Motor neuron (in vitro differentiated cells): ENCODE measurements around the gene EFCAB11. TPM values are rescaled to one million over a fixed set of nuclear protein-coding genes. Genes with fewer than 3 reads are reported as not detected.

Experiments
- ATAC-seq, 8 experiments: fragments of 200-7000 bp; cut with Tn5 transposase; replicated peaks in 6 of 8; 2 replicates each; pipeline ENCODE4 v1.8.0; 2021; ENCODE audit warnings: mild to moderate bottlenecking in 8 of 8, moderate library complexity in 8 of 8
- H3K27ac ChIP-seq, 2 donors: fragments of 250-450 bp; sonication (Bioruptor Pico); 2 replicates each; pipeline ENCODE4 v1.9.0; 2021; ENCODE audit warnings: antibody characterized with exemption in 2 of 2, mild to moderate bottlenecking in 2 of 2, moderate library complexity in 1 of 2
- H3K4me1 ChIP-seq, 2 donors: fragments of 250-450 bp; sonication (Bioruptor Pico); replicated peaks in 1 of 2; 2 replicates each; pipeline ENCODE4 v1.6.1; 2021; ENCODE audit warnings: antibody characterized with exemption in 2 of 2, mild to moderate bottlenecking in 2 of 2, moderate library complexity in 1 of 2
- H3K4me3 ChIP-seq, 5 donors: fragments of 250-450 bp; sonication (Bioruptor Pico); 2 replicates each; pipeline ENCODE4 v1.9.0; 2021; ENCODE audit warnings: antibody characterized with exemption in 5 of 5, mild to moderate bottlenecking in 5 of 5, moderate library complexity in 4 of 5
- WGBS, 10 experiments: fragments of 450-650 bp; shearing (Covaris generic); methylation state at CpG; one replicate each; pipeline ENCODE4 v1.0.0; 2022; 5-methylcytosine and 5-hydroxymethylcytosine counted together
- in situ Hi-C, 9 experiments: fragments of 400-800 bp; cut with MboI; loops; one replicate each; pipeline ENCODE4 v1.15.0; 2021; ENCODE audit warnings: low sequenced_read_pairs in 9 of 9, low pct_unique_long_range_greater_than_20kb in 2 of 9; ENCODE audit not compliant: unreplicated experiment in 9 of 9
- total RNA-seq, 8 experiments: library from RNA; unstranded; fragments of 300-600 nt; gene quantifications; 2 replicates each; pipeline versions ENCODE4 v1.2.3 to v1.2.4, GENCODE V29; 2022

Gene EFCAB11
- total RNA-seq, 8 experiments from 2014 or later, result 3.5 to 13.2 (median 8.1) TPM

DNA sequence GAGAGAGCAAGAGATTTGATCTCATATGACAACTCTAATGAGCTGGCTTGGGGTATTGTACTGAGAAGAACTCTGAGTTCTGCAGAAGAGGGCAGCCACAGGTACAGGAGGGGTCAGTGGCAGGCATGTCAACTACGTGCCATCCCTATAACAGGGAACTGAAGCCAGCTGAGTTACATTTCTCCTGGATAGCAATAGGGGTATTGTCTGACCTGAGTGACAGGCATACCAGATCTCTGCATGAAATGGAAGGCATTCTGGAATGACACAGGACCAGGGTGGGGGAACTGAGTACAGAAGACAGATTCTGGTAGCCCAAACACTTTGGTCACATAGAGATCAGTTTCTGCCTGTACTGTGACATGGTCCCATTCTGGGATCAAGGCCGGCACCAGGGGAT is 35.8 kb downstream of the EFCAB11 start:
- no peak for ATAC-seq
- in situ Hi-C loops, result loop anchor here (10.0 to 25.0 kb wide), 4 partner anchors 131 to 881 kb away; partner anchors contain the start of gene FOXN3 (in 1 of the 9)

DNA sequence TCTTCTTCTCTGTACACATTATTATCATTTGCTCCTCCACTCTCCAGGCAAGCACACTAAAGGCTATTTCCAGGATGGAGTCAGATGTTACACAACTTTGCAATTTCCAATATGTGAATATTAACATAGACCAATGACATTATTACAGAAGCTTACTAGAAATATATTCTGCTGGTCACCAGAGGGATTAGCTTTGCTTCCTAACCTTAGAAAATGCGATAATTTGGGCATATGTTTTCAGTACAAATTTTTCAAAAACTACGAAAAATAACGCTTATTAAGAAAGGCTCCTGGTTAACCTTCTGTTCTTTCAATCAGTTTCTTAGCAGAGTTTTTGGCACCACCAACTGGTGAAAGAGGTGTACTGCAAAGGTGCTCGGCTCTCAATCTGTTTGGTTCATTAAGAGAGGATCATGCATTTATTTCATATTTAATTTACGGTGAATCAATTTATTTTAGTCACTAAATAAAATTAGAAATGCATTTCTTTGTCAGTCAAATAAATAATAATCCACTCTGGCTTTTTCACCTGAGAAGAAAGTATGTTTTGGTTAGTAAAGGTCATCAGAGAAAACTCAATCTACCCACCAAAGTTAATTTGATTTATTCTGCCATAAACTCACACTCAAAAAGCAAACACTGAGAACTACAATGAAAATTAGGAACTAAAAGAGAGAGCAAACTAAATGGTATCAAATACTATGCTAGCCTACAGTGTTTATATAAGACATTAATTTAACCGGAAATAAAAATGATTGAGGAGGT is 39.2 kb downstream of the EFCAB11 start:
- WGBS, 10 experiments, result 0 to 25% (median 16%) methylated on average over 1 to 6 of the region's 6 CpGs

More for the DNA sequence above, 35.8 kb downstream of the EFCAB11 start:
- H3K4me1 ChIP-seq, result peaks cover 7 to 20% of the 10 kb centered on the region in 2 donors
- no peak overlapping the region for H3K27ac ChIP-seq
- WGBS, 10 experiments, result 92 to 100% (median 100%) methylated on average over 1 to 2 of the region's 2 CpGs; no CpG with 5 or more reads in 4 of the 10 experiments
- H3K4me3 ChIP-seq, result no peak overlapping the region

DNA sequence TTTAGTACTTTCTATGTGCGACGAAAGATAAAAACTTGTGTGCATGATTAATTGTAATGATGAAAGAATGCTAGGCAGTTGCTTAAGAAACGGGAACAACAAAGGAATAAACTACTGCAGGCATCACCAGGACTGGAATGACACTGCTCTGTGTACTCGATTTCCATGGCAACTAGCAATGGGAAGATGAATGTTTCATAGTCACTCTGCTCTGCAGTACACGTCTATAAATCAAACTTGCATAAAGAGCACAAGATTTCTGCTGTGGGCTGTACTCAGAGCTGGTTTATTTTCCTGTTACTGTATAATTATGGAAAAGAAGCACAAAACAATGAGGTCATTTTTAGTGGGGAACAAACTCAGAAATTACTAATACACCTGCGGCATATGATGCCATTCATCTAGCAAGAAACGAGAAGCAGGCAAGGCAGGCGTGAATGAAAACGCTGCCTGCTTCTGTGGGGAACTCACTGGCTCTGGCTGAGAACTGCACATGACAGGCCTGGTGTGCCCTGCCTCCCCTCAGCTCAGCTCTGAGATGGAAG is 41.8 kb downstream of the EFCAB11 start:
- in situ Hi-C loops, result loop anchor here (10.0 to 25.0 kb wide), 4 partner anchors 125 to 875 kb away; partner anchors contain the start of gene FOXN3 (in 1 of the 9)
- ATAC-seq, result peak; percentile 89 to 95 (median 94)
- WGBS, 10 experiments, result 0 to 20% (median 6%) methylated on average over 2 to 9 of the region's 9 CpGs
- H3K27ac ChIP-seq, result peak overlapping the region; percentile 63 to 67
- H3K4me1 ChIP-seq, result peaks cover 27 to 40% of the 10 kb centered on the region in 2 donors
- peak overlapping the region in 1 of 5 donors; percentile 10 for H3K4me3 ChIP-seq

More for the DNA sequence above, 39.2 kb downstream of the EFCAB11 start:
- ATAC-seq, result peak in 3 of 8 experiments; percentile 33 to 54 (median 46)
- in situ Hi-C loops, result loop anchor here (10.0 to 25.0 kb wide), 4 partner anchors 128 to 878 kb away; partner anchors contain the start of gene FOXN3 (in 1 of the 9)
- Histone ChIP-seq H3K4me1 (peaks cover 27 to 38% of the 10 kb centered on the region in 2 donors), H3K27ac (no peak overlapping the region), H3K4me3 (no peak overlapping the region)

DNA sequence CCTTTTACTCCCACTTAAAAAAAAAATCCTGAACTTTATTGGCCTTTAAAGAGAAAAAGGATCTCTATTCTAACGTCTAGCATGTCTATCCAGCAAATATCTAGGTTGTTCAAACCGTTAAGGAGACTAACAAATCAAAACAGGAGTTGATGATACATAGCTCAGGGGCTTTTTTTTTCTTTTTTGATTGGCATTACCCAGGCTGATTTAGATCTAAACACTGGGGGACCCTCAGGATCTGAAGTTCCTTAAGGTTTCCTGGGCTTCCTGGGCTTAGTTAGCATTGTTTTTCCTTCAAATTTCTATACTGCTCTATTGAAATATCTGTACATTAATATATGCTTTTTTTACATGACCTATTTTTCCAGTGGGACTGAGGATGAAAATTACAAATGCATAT is 42.3 kb downstream of the EFCAB11 start:
- 12 to 44% (median 29%) methylated on average over 1 to 2 of the region's 2 CpGs; no CpG with 5 or more reads in 1 of the 10 experiments for WGBS, 10 experiments
- in situ Hi-C loops, result loop anchor here (10.0 to 25.0 kb wide), 4 partner anchors 125 to 875 kb away; partner anchors contain the start of gene FOXN3 (in 1 of the 9)
- Histone ChIP-seq H3K4me3 (no peak overlapping the region), H3K4me1 (peaks cover 27 to 40% of the 10 kb centered on the region in 2 donors), H3K27ac (peak overlapping the region; percentile 63 to 67)
- no peak for ATAC-seq

DNA sequence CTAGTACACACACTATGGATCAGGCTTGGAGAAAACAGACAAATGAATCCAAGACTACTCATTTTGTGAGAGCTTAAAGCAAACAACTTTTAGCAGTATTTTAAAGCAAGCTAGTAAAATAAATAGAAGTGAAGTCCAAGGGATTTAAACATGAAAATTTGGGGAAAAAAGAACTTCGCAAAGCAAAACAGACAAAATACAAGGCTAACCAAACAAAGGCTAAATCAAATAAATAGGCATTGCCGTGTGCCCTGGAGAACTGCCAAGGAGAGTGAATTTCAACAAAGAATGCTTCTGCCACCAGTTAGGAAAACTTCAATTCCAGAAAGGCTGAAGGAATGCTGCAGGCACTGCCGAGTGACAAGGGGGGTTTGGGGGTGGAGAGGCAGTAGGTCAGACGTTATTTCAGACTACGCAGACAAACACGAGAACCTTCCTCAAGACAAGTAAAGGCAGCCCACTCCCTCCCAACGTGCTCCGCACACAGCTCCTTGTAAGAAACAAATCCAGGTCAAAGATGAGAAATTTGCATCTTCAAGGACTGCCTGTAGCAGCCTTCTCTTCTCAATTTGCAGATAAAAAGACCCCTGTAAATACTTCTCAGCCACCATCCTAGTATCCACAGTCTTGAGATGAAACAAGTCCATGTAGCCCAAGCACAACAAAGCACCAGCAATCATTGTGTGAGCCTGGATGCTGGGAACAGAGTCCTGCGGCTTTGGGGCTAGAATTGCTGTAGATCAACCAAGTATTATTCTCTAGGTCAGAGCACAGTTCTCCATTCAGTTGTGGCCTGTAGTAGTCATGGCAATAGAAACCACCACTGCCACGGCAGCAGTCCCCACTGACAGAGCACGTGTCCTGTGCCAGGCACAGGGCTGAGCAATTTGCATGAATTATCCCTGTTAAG is 43.3 kb downstream of the EFCAB11 start:
- H3K4me3 ChIP-seq, result no peak overlapping the region
- 10 to 44% (median 24%) methylated on average over 2 to 9 of the region's 11 CpGs for WGBS, 10 experiments
- H3K27ac ChIP-seq, result peak overlapping the region; percentile 63 to 67
- H3K4me1 ChIP-seq, result peaks cover 27 to 40% of the 10 kb centered on the region in 2 donors
- peak in 5 of 8 experiments; percentile 64 to 71 (median 71) for ATAC-seq
- in situ Hi-C loops, result loop anchor here (10.0 to 25.0 kb wide), 4 partner anchors 124 to 874 kb away; partner anchors contain the start of gene FOXN3 (in 1 of the 9)

DNA sequence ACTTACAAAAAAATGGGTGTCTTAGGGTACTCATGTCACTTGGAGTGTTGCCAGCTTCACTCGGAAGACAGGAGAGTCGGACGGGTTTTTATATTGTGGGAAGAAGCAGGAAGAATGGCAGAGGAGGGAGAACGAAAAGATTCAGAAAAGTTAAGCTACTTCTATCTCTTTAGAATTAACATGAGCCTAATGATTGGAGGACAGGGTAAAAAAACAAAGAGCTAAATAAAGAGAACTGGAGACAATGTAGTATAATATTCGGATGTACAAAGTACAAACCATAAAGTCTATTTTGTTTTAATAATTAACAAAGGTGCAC is 43.9 kb downstream of the EFCAB11 start:
- peaks cover 27 to 40% of the 10 kb centered on the region in 2 donors for H3K4me1 ChIP-seq
- 22 to 91% (median 71%) methylated on average over 1 to 5 of the region's 5 CpGs for WGBS, 10 experiments
- no peak overlapping the region for H3K4me3 ChIP-seq
- no peak overlapping the region for H3K27ac ChIP-seq
- in situ Hi-C loops, result loop anchor here (10.0 to 25.0 kb wide), 4 partner anchors 123 to 873 kb away; partner anchors contain the start of gene FOXN3 (in 1 of the 9)
- ATAC-seq, result no peak

DNA sequence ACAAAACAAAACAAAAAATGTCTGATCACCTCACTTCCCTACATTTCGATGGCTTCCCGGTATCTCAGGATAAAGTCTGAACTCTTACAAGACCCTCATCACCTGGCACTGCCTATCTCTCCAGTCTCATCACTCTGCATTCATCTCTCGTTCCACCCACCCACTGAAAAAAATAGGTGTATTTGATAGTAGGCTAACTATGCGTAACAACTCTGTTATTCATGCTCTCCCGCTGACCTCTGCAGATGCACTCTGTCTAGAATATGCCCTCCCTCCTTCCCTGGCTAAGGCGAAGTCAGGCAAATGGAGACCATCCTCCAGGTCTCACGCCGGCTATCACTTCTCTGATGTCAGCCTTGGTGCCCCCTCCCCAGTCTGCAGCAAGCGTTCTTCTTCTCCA is 44.9 kb downstream of the EFCAB11 start:
- H3K4me1 ChIP-seq, result peaks cover 27 to 36% of the 10 kb centered on the region in 2 donors
- in situ Hi-C loops, result loop anchor here in 8 of 9 experiments (25.0 kb wide), 3 partner anchors 122 to 872 kb away; partner anchors contain the start of gene FOXN3 (in 1 of the 8)
- ATAC-seq, result no peak
- no peak overlapping the region for H3K27ac ChIP-seq
- H3K4me3 ChIP-seq, result no peak overlapping the region
- 20 to 100% (median 94%) methylated on average over 1 to 8 of the region's 9 CpGs; no CpG with 5 or more reads in 1 of the 10 experiments for WGBS, 10 experiments

DNA sequence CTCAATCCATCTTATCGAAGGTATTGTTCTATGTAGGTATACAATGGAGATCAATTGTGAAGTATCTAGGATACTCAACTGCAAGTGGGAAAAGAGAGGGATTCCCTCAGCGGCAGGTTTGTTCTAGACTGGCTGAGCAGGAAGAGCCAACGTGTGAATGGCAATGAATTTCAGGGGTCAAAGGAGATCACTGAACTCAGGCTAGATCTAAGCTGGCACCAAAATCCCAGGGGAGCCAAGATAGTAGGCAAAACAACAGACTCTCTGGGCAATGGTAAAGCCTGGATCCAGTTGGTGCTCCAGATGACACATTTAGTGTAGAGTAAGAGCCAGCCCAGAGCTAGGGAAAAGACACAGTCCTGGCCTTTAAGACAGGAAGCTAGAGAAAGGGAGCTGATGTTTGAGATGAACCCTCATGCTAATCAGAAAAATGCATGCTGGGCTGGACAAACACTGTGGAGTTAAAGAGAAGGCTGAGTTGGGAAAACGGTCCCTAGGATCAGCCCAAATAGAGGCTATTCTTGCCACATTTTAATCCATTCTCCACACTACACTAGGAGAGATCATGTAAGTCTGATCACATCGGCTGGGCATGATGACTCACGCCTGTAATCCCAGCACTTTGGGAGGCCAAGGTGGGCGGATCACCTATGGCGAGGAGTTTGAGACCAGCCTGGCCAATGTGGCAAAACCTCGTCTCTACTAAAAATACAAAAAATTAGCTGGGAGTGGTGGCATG is 45.6 kb downstream of the EFCAB11 start:
- WGBS, 10 experiments, result 67 to 100% (median 92%) methylated on average over 1 to 7 of the region's 9 CpGs; no CpG with 5 or more reads in 1 of the 10 experiments
- ATAC-seq, result no peak
- no peak overlapping the region for H3K27ac ChIP-seq
- H3K4me3 ChIP-seq, result no peak overlapping the region
- peaks cover 27 to 36% of the 10 kb centered on the region in 2 donors for H3K4me1 ChIP-seq
- in situ Hi-C loops, result loop anchor here in 8 of 9 experiments (25.0 kb wide), 3 partner anchors 122 to 872 kb away; partner anchors contain the start of gene FOXN3 (in 1 of the 8)

DNA sequence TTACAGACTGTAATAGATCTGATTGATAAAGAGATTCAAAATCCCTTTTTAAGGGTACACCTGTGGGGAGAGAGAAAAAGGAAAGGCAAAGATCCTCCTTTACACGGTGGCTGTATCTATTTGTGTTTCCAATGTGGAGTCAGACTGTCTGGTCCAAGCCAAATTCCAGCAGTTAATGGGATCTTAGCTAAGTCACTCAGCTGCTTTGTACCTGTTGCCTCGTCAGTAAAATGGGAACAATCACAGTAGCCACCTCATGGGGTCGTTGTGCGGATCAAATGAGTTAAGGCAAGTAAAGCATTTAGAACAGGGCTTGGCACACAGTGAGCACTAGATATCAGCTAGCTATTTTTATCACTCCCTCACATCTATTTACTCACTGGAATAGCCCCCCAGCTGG is 46.9 kb downstream of the EFCAB11 start:
- no peak for ATAC-seq
- Histone ChIP-seq H3K4me1 (peaks cover 24 to 25% of the 10 kb centered on the region in 2 donors), H3K27ac (no peak overlapping the region), H3K4me3 (no peak overlapping the region)
- 40 to 93% (median 89%) methylated on average over 1 to 4 of the region's 4 CpGs; no CpG with 5 or more reads in 1 of the 10 experiments for WGBS, 10 experiments
- in situ Hi-C loops, result loop anchor here in 8 of 9 experiments (25.0 kb wide), 3 partner anchors 120 to 870 kb away; partner anchors contain the start of gene FOXN3 (in 1 of the 8)

DNA sequence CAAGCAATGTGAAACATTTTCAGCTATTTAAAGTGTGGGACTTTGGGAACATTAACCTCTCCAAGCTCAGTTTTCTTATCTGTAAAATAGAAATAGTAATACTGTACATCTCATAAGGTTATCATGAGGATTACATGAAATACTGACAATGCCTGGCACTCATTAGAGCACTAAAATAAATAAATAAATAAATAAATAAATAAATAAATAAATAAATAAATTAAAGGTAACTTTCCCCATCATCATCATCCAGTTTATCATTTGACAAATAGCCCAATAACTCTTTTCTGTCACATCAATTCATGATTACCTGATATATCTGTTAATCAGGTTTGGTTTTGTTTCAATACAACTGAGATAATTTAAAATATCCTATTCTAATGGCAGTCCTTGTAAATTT is 48.5 kb downstream of the EFCAB11 start:
- Histone ChIP-seq H3K4me3 (no peak overlapping the region), H3K4me1 (peaks cover 10 to 11% of the 10 kb centered on the region in 2 donors), H3K27ac (no peak overlapping the region)
- no peak for ATAC-seq
- in situ Hi-C loops, result loop anchor here in 8 of 9 experiments (25.0 kb wide), 3 partner anchors 119 to 869 kb away; partner anchors contain the start of gene FOXN3 (in 1 of the 8)

DNA sequence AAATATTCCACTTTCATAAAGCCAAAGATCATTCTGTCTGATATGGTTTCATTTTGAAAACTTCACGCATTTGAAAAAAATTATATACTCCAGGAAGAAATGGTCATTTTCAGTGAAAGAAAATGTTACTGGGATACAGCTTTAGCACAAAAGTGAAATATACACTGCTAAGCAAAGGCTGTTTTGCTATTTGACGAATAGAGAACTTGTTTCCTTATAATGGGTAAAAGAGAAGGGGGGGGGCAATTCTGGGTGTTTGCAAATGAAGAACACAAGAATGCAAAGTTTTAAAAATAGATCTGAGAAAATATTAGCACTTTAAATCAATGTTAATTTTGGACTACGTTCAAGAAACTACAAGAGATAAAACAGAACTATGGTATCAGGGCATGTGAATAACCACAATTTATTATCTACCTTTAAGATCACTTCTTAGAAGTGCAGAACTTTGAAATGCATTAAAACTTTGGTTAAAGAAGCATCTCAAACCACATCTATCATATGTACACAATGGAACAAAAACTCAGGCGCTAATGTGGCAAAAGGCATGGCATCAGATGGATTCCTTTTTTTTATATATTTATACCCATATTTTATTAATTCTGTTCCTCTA is 51.1 kb downstream of the EFCAB11 start:
- Histone ChIP-seq H3K4me1 (peaks cover 3 to 5% of the 10 kb centered on the region in 2 donors), H3K4me3 (no peak overlapping the region), H3K27ac (no peak overlapping the region)
- in situ Hi-C loops, result loop anchor here in 8 of 9 experiments (25.0 kb wide), 3 partner anchors 116 to 866 kb away; partner anchors contain the start of gene FOXN3 (in 1 of the 8)
- 7 to 87% (median 67%) methylated on average over 2 to 4 of the region's 4 CpGs for WGBS, 10 experiments
- no peak for ATAC-seq
